ENCODE data around the gene CHI3L1.

Gene CHI3L1

GRCh38 chr1:203150511-203151297, 35.8 kb downstream of the CHI3L1 start:
- no peak for DNase-seq (ENCODE audit: low read depth)

DNA sequence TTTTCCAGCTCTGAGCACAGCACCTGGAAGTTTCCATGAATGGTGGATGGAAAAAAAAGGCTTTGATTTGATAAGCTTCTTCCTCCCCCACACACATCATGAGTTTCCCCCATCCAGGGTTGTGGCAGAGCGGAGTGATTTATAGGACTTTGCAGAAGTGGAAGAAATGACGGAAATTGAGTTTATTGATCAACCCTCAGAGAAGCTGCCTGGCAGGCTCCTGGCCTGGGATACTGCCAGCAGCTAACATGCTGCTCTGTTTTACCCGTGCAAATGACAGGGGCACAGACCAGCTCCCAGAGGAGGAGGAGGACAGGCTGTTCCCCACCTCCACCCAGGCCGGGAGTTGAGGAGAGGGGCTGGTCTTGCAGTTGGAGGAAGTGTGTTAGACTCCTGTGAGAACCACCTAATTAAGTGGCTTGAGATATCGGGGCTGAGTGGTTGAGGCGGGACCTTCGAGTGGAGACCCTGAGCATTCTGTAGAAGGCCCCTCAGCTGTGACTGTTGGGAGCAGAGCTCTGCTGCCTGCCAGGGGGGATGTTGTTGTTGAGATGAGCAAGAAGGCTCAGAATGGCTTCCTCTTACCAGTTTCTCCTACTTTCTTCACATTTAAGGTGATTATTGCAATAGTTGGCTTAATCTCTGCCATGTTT, 37.2 kb downstream of the CHI3L1 start:
- no peak for DNase-seq (ENCODE audit: low read depth)

DNA sequence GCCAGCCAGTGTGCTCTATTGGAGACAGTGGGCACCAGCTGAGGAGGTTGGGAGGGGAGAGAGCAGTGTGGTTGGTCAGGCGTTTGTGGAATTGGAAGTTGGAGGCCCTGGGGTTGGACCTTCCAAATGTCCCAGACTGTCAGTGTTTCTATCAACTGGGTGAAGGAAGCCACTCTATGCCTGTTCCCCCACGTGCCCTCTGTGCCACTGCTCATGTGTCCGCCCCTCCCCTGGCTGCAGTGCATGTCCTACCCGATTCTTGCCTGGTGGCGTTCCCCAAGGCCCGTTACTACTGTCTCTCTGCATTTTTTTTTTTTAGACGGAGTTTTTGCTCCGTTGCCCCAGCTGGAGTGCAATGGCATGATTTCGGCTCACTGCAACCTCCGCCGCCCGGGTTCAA, 37.9 kb downstream of the CHI3L1 start:
- DNase-seq (ENCODE audit: low read depth), result no peak

DNA sequence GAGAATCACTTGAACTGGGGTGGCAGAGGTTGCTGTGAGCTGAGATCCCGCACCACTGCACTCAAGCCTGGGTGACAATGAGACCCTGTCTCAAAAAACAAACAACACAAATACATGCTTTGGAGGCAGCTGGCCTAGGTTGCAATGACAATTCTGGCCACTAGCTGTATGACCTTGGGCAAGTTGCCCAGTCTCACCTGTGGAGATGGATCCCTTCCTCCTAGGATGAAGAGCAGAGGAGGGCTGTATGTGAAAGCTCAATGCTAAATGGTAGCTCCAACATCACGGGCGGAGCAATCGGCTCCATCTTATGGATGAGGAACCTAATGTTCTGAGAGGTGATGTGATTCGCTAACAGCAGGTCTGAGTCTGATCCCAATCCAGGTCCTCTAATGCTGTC, 38.4 kb downstream of the CHI3L1 start:
- no peak for DNase-seq (ENCODE audit: low read depth)

DNA sequence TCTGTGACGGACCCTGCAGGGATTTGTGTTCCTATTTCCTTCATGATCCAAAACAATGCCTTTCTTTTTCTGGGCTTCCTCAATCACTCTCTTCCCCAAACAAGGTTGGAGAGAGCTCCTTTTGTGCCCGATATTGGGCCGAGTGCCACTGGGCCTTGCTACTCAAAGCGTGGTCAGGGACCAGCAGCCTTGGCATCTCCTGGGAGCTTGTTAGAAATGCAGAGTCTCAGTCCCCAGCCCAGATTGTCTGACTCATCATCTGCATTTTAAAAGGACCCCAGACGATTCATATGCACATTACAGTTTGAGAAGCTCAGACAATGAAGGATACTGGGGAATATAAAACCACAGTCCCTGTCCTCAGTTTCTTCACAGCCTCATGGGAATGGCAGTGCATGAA, 39.1 kb downstream of the CHI3L1 start:
- no peak for DNase-seq (ENCODE audit: low read depth)

- no peak for DNase-seq (ENCODE audit: low read depth)
Measured at GRCh38 chr1:203146537-203146936, 40.0 kb downstream of the CHI3L1 start.

DNA sequence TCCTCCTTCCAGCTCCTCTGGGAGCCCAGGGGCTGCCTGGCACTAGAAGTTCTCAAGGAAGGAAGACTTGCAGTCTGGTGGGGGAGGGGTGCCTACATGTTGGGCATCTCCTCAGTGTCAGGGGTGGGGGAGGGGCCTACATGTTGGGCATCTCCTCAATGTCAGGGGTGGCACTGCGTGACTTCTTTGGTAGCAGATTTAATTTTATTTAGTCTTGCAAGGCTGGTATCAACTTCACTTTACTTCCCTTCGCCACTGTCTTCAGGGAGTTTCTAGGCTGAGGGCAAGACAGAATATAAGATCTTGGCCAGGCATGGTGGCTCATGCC, 40.5 kb downstream of the CHI3L1 start:
- no peak for DNase-seq (ENCODE audit: low read depth)

GRCh38 chr1:203145321-203146041, 41.0 kb downstream of the CHI3L1 start:
- no peak for DNase-seq (ENCODE audit: low read depth)

- DNase-seq (ENCODE audit: low read depth), result no peak
Measured at GRCh38 chr1:203144661-203145060, 41.8 kb downstream of the CHI3L1 start.

GRCh38 chr1:203143641-203144040, 42.9 kb downstream of the CHI3L1 start:
- DNase-seq (ENCODE audit: low read depth), result no peak

DNA sequence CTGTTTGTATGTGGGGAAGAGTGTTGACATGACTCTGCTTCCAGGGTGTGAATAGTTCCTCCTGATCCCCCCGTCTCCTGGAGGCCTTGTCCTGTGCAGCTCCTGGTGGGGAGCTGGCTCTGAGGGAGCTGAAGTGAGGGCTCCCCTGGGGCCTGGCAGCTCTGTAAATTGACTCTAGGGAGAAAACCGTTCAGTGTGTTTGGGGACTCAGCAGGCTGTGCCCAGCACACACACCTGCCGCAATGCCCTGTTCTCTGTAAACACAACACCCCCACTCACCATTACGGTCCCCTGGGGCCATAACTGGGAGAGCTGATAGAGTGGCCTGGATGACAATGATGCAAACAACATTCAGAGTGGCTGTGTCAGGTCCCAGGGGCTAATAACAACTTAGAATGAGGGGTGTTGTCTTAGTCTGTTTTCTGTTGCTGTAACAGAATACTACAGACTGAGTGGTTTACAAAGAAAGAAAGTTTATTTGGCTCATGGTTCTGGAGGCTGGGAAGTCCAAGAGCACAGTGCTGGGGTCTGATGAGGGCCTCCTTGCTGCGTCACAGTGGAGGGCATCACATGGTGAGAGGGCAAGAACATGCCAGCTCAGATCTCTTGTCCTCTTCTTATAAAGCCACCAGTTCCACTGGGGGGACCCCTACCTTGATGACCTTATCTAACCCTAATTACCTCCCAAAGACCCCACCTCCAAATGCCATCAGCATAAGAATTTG, 43.7 kb downstream of the CHI3L1 start:
- no peak for DNase-seq (ENCODE audit: low read depth)

DNA sequence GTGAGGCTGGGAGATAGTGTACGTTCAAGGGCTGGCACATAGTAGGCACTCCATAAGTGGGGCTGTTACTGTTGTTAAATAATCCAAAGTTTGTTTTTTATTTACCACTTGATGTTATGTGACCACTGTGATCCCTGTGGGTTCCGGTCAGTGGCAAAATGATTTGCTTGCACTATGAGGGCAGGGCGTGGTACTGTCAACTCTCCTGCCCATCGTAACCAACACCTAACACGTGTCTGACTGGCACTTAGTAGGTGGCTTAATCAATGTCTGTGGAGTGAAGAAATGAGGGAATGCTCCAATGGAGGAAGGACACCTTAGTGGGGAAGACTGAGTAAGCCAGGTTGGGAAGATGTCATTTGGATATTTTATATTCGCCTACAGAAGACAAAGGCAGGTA, 44.4 kb downstream of the CHI3L1 start:
- DNase-seq (ENCODE audit: low read depth), result no peak

DNA sequence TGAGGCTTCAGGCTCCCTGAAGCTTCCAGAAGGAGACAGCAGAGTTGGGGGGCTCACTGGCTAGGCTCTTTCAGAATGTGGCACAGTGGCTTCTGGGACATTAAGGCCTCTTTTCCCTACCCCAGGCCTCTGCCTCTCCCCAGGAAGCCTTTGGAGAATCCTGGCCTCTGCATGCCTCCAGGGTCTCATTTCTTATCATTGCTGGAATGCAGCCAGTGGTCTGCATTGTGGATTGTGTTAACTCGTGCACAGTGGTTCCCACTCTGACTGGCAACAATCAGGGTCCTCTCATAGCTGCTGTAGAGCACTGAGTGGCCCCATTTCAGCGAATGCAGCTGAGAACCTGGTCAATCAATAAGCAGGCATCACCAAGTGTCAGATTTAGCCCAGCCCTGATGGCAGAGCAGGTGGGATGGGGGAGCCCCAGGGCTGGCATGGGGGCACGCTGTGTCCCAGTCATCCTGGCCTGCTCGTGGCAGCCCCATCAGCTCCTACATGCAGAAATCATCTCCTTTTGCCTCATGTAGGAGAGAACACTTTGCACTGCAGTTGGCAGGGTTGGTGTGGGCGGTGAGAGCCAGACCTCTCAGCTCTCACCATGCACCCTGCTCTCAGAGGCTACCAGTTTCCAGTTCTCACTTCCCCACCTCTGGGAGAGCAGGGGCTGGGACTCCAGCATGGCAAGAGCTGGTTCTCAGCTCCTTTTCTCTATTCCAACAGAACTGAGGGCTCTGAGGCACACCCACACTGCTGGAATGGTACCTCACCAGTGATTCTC, 45.6 kb downstream of the CHI3L1 start:
- DNase-seq (ENCODE audit: low read depth), result no peak

DNA sequence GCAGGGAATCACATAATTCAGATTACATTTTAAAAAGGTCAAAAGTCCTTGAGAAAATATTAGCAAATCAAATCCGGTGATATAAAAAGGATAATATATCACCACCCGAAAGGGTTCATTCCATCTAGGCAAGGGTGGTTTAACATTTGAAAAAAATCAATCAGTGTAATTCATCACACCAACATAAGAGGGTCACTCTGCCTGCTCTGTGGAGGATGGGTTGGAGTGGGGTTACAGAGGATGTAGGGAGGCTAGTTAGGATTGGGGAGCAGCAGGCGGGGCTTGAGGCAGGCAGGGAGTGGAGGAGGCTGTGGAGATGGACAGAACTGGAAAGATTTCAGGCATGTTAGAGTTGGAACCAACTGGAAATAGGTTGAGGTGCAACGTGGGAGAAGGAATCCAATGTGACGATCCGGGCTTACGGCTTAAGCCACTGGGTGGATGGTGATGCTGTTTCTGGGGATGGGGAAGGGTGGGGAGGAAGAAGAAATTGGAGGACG, 46.5 kb downstream of the CHI3L1 start:
- DNase-seq (ENCODE audit: low read depth), result no peak

GRCh38 chr1:203138066-203138465, 48.4 kb downstream of the CHI3L1 start:
- DNase-seq (ENCODE audit: low read depth), result no peak

GRCh38 chr1:203137324-203137723, 49.2 kb downstream of the CHI3L1 start:
- no peak for DNase-seq (ENCODE audit: low read depth)

GRCh38 chr1:203136409-203137042, 50.0 kb downstream of the CHI3L1 start:
- no peak for DNase-seq (ENCODE audit: low read depth)

- no peak for DNase-seq (ENCODE audit: low read depth)
Measured at GRCh38 chr1:203135636-203136305, 50.7 kb downstream of the CHI3L1 start.

DNA sequence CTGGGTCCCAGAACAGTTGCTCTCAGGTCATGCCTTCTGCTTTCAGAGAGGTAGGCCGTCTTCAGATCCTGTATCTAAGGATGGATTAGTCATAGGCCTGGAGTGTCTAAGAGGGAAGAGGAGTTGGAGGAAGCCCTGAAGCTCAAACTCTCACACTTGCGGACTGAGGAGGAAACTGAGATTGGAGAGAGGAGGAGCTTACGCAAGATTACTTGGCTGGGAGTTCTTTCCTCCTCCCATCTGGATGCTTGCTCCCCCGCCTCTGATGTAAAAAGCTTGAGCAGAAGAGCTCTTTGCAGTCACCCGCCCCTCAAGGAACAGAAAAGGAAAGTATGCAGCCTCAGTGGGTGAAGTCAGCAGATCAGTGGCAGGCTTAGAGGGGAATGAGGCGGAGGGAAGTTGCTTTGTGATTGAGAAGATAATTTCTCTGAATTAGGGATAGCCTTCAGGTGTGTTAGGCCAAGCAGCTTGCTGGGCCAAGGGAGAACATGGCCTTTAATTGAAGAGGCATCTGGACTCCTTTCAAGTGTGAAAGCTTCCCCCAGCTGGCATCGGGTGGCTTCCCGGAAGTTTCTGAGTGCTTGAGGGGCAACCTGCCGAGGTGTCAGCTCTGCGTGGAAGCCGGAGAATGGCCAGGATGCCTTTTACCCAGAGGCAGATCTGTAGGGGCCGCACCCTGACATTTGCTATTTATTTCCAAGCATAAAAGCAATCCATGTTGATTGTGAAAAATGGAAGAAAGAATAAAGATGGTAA, 52.4 kb downstream of the CHI3L1 start:
- no peak for DNase-seq (ENCODE audit: low read depth)

Data from fibroblast of gingiva (primary cell).